Testis (tissue), 3 donors: ENCODE measurements around the gene TBC1D1. TPM values are rescaled to one million over a fixed set of nuclear protein-coding genes. Genes with fewer than 3 reads are reported as not detected.

Experiments
- DNase-seq: peaks from one replicate; pipeline ENCODE4 v3.0.0-alpha.2; 2019
- H3K27ac ChIP-seq, 2 donors: fragments of 200-600 bp; sonication (generic); one replicate each; pipeline ENCODE4 v1.5.1; 2019
- H3K27me3 ChIP-seq: fragments of 200-600 bp; sonication (generic); one replicate; pipeline ENCODE4 v1.5.1; 2019
- H3K36me3 ChIP-seq: fragments of 200-600 bp; sonication (generic); one replicate; pipeline ENCODE4 v1.5.1; 2017; ENCODE audit warnings: low read depth; ENCODE audit errors: missing control alignments
- H3K4me1 ChIP-seq: fragments of 200-600 bp; sonication (generic); one replicate; pipeline ENCODE4 v1.5.1; 2019
- H3K4me3 ChIP-seq, 2 donors: fragments of 200-600 bp; sonication (generic); one replicate each; pipeline ENCODE4 v1.5.1; 2017 to 2019
- H3K9me3 ChIP-seq: fragments of 200-600 bp; sonication (generic); one replicate; pipeline ENCODE4 v1.5.1; 2017
- POLR2A ChIP-seq: fragments of 450-650 bp; IDR thresholded peaks from one replicate; pipeline ENCODE4 v1.6.1; 2017; ENCODE audit warnings: antibody characterized with exemption, mild to moderate bottlenecking, moderate library complexity
- whole genome bisulfite sequencing, 2 donors: methylation state at CpG; one replicate each; pipeline ENCODE4 v1.1.5; 2018; 5-methylcytosine and 5-hydroxymethylcytosine counted together
- intact Hi-C: fragments of 100-400 bp; cut with DNase I; formaldehyde crosslinking; loops from one replicate; pipeline ENCODE4 v1.15.1; 2023; ENCODE audit warnings: low total_unique reads
- polyA plus RNA-seq: library from polyadenylated mRNA; stranded (reverse); fragments of 350-450 nt; fragmentation: Illumina TruSeq; extraction: RNeasy Lipid Tissue Mini Kit (QIAGEN cat#74804); gene quantifications from one replicate; pipeline ENCODE4 v1.2.3, GENCODE V29; 2014; ENCODE audit warnings: low read depth, low replicate concordance; ENCODE audit not compliant: insufficient read depth
- total RNA-seq, 2 donors: library from RNA; depleted of rRNA; stranded (reverse); fragments of >200 nt; gene quantifications; one replicate each; pipeline ENCODE4 v1.2.3, GENCODE V29; 2016
- TF ChIP-seq, protein P1 (sequence below), 3 experiments: fragments of 450-650 bp in 2 of 3; fragments of 200-600 bp in 1 of 3; sonication (generic) in 1 of 3; IDR thresholded peaks; one replicate each; pipeline ENCODE4 v1.5.1; 2016 to 2019; ENCODE audit warnings: antibody characterized with exemption in 3 of 3, mild to moderate bottlenecking in 2 of 3, moderate library complexity in 1 of 3

TBC1D1 gene
- total and polyA plus RNA-seq, 3 donors from 2014 or later: 130 to 208 (median 167) TPM

DNA sequence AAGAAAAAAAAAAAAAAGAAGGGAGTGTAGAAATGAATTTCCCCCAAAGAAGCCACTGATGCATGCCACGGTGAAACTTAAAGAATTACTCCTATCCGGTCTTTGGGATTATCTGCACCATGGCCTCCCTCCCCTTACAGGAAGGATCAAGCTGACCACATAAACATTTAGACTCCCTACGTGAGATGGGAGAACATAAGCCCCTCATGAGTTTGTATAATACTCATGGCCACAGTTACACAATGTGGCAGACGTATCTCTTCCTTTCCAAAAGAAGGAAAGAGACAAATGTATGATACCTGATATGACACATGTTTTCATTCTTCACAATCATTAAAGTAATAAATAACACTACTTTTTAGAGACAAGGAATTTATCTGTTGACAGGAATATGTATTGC, 66.1 kb downstream of the TBC1D1 start:
- Histone ChIP-seq H3K4me3 (no peak overlapping the region), H3K27ac (no peak overlapping the region), H3K9me3 (no peaks in the 10 kb centered on the region), H3K27me3 (no peaks in the 10 kb centered on the region), H3K4me1 (no peaks in the 10 kb centered on the region), H3K36me3 (no peaks in the 10 kb centered on the region)
- intact Hi-C loops: no loop called here
- DNase-seq: no peak
- TF ChIP-seq, protein P1, sequence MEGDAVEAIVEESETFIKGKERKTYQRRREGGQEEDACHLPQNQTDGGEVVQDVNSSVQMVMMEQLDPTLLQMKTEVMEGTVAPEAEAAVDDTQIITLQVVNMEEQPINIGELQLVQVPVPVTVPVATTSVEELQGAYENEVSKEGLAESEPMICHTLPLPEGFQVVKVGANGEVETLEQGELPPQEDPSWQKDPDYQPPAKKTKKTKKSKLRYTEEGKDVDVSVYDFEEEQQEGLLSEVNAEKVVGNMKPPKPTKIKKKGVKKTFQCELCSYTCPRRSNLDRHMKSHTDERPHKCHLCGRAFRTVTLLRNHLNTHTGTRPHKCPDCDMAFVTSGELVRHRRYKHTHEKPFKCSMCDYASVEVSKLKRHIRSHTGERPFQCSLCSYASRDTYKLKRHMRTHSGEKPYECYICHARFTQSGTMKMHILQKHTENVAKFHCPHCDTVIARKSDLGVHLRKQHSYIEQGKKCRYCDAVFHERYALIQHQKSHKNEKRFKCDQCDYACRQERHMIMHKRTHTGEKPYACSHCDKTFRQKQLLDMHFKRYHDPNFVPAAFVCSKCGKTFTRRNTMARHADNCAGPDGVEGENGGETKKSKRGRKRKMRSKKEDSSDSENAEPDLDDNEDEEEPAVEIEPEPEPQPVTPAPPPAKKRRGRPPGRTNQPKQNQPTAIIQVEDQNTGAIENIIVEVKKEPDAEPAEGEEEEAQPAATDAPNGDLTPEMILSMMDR (IDR thresholded peaks at IDR 0.05): no peak
- WGBS, 2 donors: 85 to 86% methylated on average over 4 of the region's 4 CpGs

DNA sequence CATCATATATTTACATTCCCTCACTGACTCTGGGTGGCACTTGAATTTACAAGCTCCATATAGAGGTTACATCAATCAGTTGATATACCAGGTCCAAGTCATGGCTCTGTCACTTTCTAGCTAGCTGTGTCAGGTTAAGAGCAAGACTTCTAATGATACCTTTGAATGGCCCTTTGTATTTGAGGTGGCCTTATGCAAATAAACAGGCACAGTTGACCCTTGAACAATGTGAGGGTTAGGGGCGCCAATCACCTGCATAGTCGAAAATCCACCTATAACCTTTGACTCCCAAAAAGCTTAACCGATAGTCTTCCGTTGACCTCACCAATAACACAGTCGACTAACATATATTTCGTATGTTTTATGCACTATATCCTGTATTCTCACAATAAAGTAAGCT, 68.0 kb downstream of the TBC1D1 start:
- no peak overlapping the region for H3K4me3 ChIP-seq
- TF ChIP-seq POLR2A: no peak
- TF ChIP-seq, protein P1 (IDR thresholded peaks at IDR 0.05): no peak
- H3K9me3 ChIP-seq: no peaks in the 10 kb centered on the region

DNA sequence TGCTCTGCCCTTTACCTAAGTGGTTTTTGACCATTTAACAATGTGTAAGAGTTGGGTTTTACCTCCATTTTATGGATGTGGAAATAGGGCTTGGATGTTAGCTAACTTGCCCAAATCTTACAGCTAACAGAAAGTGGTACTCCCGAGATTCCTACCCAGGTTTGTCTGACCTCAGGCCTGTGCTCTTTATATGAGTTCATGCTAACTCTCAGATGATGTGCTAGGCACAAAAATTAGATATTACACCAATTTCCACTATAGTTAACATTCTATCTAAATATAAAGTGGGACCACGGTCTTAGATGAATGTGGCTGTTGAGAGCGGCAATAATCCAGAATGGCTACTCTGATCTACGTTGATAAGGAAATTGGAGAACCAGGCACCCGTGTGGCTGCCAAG, 69.2 kb downstream of the TBC1D1 start, which contains the start of gene PTTG2:
PTTG2 (plus strand) TSS at position 301 of the 400 bp plus-strand sequence; CDS start at position 338, 37 bp downstream.
- Histone ChIP-seq H3K36me3 (no peaks in the 10 kb centered on the region), H3K27me3 (no peaks in the 10 kb centered on the region), H3K4me3 (no peak within 1 kb of the TSS), H3K27ac (no peak within 1 kb of the TSS), H3K9me3 (no peaks in the 10 kb centered on the region), H3K4me1 (no peaks in the 10 kb centered on the region)
- DNase-seq: no peak
- TF ChIP-seq, protein P1 (IDR thresholded peaks at IDR 0.05): no peak
- no peak for TF ChIP-seq POLR2A
- WGBS, 2 donors: 89 to 96% methylated on average over 5 of the region's 5 CpGs
- intact Hi-C loops: no loop called here

More for the DNA sequence above, 68.0 kb downstream of the TBC1D1 start:
- intact Hi-C loops: no loop called here
- Histone ChIP-seq H3K4me1 (no peaks in the 10 kb centered on the region), H3K27ac (no peak overlapping the region), H3K27me3 (no peaks in the 10 kb centered on the region), H3K36me3 (no peaks in the 10 kb centered on the region)
- 92 to 95% methylated on average over 6 of the region's 6 CpGs for WGBS, 2 donors
- no peak for DNase-seq

DNA sequence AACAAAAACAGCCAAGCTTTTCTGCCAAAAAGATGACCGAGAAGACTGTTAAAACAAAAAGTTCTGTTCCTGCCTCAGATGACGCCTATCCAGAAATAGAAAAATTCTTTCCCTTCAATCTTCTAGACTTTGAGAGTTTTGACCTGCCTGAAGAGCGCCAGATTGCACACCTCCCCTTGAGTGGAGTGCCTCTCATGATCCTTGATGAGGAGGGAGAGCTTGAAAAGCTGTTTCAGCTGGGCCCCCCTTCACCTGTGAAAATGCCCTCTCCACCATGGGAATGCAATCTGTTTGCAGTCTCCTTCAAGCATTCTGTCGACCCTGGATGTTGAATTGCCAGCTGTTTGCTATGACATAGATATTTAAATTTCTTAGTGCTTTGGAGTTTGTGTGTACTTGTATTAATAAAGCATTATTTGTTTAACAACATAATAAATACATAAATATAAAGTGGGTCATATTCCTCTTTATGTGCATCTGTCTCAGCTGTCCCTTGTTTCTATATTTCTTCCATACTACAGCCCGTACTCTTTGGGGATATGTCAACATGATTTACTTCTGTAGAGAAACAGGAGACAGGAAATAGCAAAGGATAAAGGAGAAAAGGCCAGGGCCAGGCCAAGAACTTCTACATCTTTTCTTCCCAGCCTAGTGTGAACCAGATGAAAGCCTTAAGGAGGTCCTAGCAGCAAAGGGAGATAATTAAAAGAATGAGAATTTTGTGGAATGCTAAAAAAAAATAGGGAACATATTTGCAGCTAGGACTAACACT, 70.0 kb downstream of the TBC1D1 start:
- no peaks in the 10 kb centered on the region for H3K36me3 ChIP-seq
- intact Hi-C loops: no loop called here
- H3K9me3 ChIP-seq: no peaks in the 10 kb centered on the region
- H3K27me3 ChIP-seq: no peaks in the 10 kb centered on the region
- no peaks in the 10 kb centered on the region for H3K4me1 ChIP-seq
- no peak overlapping the region for H3K4me3 ChIP-seq
- no peak for TF ChIP-seq POLR2A
- DNase-seq: no peak
- H3K27ac ChIP-seq: no peak overlapping the region
- WGBS, 2 donors: 68 to 71% methylated on average over 5 of the region's 5 CpGs

DNA sequence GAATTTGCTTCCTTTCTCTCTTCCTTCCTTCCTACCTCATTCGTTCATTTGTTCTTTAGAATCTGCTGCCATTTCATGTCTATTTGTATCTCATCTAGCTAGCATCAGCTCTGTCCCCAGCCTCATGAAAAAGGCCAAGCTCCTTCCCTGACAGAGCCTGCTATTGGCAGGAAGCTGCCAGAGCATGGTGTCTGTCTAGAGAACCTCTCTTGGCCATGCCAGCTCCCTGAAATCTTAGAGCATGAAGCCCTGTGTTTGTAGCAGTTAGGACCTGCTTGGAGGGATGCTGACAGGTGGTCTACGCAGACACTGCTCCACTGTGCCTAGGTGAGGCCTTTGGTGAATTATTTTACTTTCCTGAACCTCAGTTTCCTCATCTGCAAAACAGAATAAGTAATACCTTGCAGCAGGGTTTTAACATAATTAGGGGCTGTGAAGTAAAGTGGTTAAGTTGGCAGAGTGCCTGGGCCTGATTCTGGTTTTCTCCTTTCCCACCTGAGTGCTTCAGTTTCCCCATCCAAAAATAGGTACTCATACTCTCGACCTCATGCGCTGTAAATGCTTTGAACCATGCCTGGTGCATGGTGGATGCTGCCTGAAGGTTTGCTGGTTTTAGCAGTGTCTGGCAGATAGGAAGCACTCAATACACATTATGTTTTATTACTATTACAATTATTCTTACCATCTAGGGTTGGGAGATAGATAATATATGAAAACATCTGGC, 74.0 kb downstream of the TBC1D1 start:
- WGBS, 2 donors: 96% methylated on average over 4 of the region's 4 CpGs
- Histone ChIP-seq H3K27ac (no peak overlapping the region), H3K36me3 (no peaks in the 10 kb centered on the region), H3K9me3 (no peaks in the 10 kb centered on the region), H3K4me1 (peaks cover 9% of the 10 kb centered on the region), H3K4me3 (no peak overlapping the region), H3K27me3 (no peaks in the 10 kb centered on the region)
- DNase-seq: no peak
- intact Hi-C loops: no loop called here
- TF ChIP-seq, protein P1 (IDR thresholded peaks at IDR 0.05): no peak
- no peak for TF ChIP-seq POLR2A
